GM12872 (cell line): ENCODE data around the gene UBE2G1.

ENCODE experiments used
- TF ChIP-seq, protein P1 (sequence below): IDR thresholded peaks from 3 replicates; pipeline ENCODE4 v1.5.1; 2011; ENCODE audit warnings: low read depth, mild to moderate bottlenecking, low read length, moderate library complexity; ENCODE audit not compliant: insufficient read depth

UBE2G1 gene

DNA sequence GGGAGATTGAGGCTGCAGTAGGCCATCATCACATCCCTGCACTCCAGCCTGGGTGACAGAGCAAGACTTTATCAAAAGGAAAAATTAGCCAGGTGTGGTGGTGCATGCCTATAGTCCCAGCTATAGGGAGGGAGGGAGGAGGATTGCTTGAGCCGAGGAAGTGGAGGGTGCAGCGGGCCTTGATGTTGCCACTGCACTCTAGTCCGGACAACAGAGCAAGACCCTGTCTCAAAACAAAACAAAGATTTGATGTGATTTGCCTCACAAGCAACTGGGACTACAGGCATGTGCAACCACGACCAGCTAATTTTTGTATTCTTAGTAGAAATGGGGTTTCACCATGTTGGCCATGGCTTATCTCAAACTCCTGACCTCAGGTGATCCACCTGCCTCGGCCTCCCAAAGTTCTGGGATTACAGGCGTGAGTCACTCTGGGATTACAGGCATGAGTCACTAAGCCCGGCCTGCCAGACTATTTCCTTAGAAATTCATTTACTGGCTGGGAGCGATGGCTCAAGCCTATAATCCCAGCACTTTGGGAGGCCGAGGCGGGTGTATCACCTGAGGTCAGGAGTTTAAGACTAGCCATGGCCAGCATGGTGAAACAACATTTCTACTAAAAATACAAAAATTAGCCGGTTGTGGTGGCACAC lies 11.5 kb downstream of the UBE2G1 start:
- TF ChIP-seq, protein P1, sequence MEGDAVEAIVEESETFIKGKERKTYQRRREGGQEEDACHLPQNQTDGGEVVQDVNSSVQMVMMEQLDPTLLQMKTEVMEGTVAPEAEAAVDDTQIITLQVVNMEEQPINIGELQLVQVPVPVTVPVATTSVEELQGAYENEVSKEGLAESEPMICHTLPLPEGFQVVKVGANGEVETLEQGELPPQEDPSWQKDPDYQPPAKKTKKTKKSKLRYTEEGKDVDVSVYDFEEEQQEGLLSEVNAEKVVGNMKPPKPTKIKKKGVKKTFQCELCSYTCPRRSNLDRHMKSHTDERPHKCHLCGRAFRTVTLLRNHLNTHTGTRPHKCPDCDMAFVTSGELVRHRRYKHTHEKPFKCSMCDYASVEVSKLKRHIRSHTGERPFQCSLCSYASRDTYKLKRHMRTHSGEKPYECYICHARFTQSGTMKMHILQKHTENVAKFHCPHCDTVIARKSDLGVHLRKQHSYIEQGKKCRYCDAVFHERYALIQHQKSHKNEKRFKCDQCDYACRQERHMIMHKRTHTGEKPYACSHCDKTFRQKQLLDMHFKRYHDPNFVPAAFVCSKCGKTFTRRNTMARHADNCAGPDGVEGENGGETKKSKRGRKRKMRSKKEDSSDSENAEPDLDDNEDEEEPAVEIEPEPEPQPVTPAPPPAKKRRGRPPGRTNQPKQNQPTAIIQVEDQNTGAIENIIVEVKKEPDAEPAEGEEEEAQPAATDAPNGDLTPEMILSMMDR: no peak

DNA sequence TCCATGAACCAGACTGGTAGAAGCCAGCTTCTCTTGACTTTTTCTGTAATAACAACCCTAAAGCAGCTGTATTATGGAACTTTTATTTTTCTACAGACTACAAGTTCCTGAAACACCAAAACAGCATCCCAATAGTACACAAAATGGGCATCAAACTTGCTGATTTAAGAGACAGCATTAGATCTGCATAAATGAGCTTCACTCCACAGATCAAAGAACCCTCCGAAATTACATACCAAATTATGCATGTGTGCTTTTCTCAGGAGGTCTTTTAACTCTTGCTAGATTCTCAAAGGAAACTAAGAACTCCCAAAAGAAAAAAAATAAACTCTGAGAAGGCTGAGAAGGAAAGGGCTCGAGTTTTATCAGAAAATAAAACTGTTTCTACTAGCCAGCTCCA lies 12.3 kb downstream of the UBE2G1 start:
- TF ChIP-seq, protein P1: no peak

DNA sequence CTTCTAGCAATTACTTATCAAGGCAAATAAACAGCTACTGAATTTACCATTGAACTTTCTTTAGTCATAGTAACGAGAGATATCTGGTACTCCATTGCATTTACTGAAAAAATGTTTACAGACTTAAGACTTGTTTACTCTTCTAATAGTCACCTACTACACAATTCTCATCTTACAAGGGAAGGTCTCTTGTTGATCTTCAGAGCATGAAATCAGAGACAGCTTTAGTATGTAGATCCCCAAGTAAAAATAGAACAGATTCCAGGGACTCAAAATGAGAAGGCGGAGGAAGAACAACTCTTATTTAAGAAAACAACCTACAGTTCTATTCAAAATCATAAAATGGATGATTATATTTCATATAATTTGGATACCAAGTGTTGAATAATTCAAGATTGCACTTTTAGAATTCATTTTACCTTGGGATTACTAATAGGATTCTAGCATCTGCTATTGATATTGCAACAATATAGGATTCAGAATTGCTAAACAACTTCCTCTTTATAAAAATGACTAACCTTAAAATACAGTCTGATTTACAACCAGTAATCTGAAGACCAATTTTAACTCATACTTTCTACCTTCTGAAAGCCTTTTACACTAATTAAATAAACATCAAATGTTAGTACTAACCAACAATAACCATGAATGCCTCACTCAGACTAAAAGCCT lies 20.8 kb downstream of the UBE2G1 start:
- TF ChIP-seq, protein P1: no peak

DNA sequence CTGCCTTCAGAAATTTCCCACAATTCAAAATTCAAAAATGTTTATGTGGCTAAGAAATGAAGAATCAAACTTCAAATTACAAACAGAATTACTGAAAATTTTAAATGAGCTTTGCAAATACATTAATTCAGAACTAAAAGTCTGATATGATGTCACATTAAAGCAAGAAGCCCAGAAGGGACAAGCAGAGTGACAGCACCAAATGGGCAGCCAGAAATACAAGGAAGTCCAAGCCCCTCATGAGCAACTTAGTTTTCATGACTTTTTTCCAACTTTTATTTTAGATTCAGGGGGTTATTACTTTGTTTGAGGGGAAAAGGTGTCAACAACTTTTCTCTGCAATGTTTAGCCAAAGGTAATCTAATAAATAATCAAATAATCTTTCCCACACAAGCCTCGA lies 21.5 kb downstream of the UBE2G1 start:
- TF ChIP-seq, protein P1: no peak

DNA sequence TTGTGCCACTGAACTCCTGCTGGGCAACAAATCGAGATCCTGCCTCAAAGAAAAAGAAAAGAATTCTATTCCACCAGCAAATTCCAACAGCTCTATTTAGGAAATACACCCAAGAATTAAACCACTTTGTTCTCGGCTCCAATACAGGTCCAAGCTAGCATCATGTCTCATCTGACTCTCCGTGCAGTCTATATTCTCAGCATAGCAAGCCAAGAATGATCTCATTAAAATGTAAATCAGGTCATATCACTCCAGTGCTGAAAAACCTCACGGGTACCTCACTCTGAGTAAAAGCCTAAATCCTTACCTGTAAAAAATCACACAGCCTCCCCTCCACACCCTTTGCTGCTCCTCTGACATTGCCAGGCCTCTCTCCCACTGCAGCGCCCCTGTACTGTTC lies 23.9 kb downstream of the UBE2G1 start:
- TF ChIP-seq, protein P1: no peak

DNA sequence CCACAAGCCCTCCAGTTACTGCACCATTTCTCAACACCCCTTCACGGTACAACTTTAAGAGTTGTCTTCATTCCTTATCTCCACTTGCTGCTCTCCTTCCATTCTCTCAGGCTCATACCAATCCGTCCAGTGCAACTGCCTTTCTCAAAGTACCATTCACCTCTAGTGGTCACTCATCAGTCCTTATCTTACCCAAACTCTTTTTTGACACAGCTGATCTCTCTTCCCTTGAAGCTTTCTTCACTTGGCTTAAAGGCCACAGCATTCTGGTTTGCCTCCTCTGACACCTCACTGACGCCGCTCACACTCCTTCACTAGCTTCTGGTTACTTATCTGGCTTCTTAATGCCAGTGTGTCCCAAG lies 24.9 kb downstream of the UBE2G1 start:
- TF ChIP-seq, protein P1: no peak

DNA sequence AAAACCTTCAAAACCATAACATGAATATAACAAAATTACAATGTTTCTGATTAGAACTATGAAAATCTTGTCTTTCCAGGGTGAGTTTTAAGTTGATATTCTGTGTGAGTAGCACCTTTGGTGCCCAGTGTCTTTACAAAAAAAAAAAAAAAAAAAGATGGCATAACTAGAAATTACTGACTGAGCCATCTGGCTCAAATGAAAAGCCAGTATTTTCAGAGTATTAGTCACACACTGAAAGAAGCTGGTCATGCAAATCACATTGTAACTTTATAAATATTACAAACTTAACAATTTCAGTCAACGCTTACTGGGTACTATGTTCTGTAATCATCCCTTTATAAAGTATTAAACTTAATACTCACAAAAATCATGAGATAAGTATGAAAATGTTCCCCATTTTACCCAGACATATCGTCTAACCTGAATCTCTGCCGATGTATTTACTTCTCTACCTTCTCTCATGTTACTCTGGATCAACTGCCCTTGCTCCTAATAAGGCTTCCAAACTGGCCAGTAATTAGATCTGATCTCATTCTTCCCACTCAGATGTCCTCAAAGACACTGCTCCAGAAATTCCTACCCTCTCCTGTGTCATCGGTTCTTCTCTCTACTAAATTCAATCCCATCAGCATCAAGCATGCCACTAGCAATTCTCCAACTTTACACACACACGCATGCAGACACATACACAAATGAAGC lies 25.4 kb downstream of the UBE2G1 start:
- TF ChIP-seq, protein P1: no peak
